ENCODE measurements around the gene ZNF804A. TPM values are rescaled to one million over a fixed set of nuclear protein-coding genes. Genes with fewer than 3 reads are reported as not detected.

ZNF804A gene
- total and polyA plus RNA-seq, 5 donors: not detected

- intact Hi-C loops (cut with DNase I): no loop called here
- no peak overlapping the region for H3K4me3 ChIP-seq (ENCODE audit: low read length)
- no peaks in the 10 kb centered on the region for H3K27me3 ChIP-seq (ENCODE audit: control insufficient read depth, insufficient read depth)
- no peak overlapping the region for H3K27ac ChIP-seq (ENCODE audit: low read length)
- DNase-seq (no peak), ATAC-seq (no peak)
- no peaks in the 10 kb centered on the region for H3K9me3 ChIP-seq (ENCODE audit: control insufficient read depth, low read length)
- 68% methylated on average over 10 of the region's 10 CpGs for WGBS
- H3K4me1 ChIP-seq (ENCODE audit: control insufficient read depth, insufficient read depth, low read length): no peaks in the 10 kb centered on the region
Measured at GRCh38 chr2:184765112-184765895, 167.0 kb downstream of the ZNF804A start.

GRCh38 chr2:184767059-184767458 lies 168.7 kb downstream of the ZNF804A start:
- Histone ChIP-seq H3K4me3 (ENCODE audit: low read length) (no peak overlapping the region), H3K27ac (ENCODE audit: low read length) (no peak overlapping the region), H3K9me3 (ENCODE audit: control insufficient read depth, low read length) (no peaks in the 10 kb centered on the region), H3K4me1 (ENCODE audit: control insufficient read depth, insufficient read depth, low read length) (no peaks in the 10 kb centered on the region), H3K27me3 (ENCODE audit: control insufficient read depth, insufficient read depth) (no peaks in the 10 kb centered on the region)
- DNase-seq: no peak
- ATAC-seq: no peak
- 71% methylated on average over 3 of the region's 3 CpGs for WGBS
- intact Hi-C loops (cut with DNase I): no loop called here

- intact Hi-C loops (cut with DNase I): no loop called here
- H3K27me3 ChIP-seq (ENCODE audit: control insufficient read depth, insufficient read depth): no peaks in the 10 kb centered on the region
- DNase-seq (no peak), ATAC-seq (no peak)
- WGBS: 49% methylated on average over 2 of the region's 2 CpGs
- no peaks in the 10 kb centered on the region for H3K4me1 ChIP-seq (ENCODE audit: control insufficient read depth, insufficient read depth, low read length)
- H3K9me3 ChIP-seq (ENCODE audit: control insufficient read depth, low read length): no peaks in the 10 kb centered on the region
- H3K4me3 ChIP-seq (ENCODE audit: low read length): no peak overlapping the region
- no peak overlapping the region for H3K27ac ChIP-seq (ENCODE audit: low read length)
Measured at GRCh38 chr2:184769023-184769422, 170.7 kb downstream of the ZNF804A start.

- no peak overlapping the region for H3K4me3 ChIP-seq (ENCODE audit: low read length)
- DNase-seq: no peak
- 76% methylated on average over 1 of the region's 1 CpG for WGBS
- ATAC-seq: no peak
- no peaks in the 10 kb centered on the region for H3K4me1 ChIP-seq (ENCODE audit: control insufficient read depth, insufficient read depth, low read length)
- no peaks in the 10 kb centered on the region for H3K9me3 ChIP-seq (ENCODE audit: control insufficient read depth, low read length)
- H3K27me3 ChIP-seq (ENCODE audit: control insufficient read depth, insufficient read depth): no peaks in the 10 kb centered on the region
- H3K27ac ChIP-seq (ENCODE audit: low read length): no peak overlapping the region
- intact Hi-C loops (cut with DNase I): no loop called here
Measured at GRCh38 chr2:184769686-184770085, 171.4 kb downstream of the ZNF804A start.

DNA sequence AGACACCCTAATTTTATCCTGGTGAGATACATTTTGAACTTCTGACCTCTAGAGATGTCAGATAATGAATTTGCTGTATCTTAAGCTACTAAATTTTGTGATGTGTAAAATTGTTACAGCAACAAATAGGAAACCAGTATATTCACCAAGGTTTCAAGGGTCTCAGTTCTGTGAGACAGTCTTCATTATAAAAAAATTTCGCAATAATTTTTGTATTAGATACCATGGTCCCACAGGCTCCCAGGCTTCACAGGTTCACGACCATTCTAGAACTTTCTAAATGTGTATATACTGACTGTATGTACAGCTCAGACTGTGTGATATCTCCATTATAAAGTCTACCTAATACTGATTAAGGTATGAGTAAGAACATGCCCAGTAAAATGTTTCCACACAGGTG lies 181.4 kb downstream of the ZNF804A start:
- ATAC-seq (no peak), DNase-seq (no peak)
- no peaks in the 10 kb centered on the region for H3K4me1 ChIP-seq (ENCODE audit: control insufficient read depth, insufficient read depth, low read length)
- H3K27ac ChIP-seq (ENCODE audit: low read length): no peak overlapping the region
- intact Hi-C loops (cut with DNase I): no loop called here
- WGBS: 81% methylated on average over 2 of the region's 2 CpGs
- no peaks in the 10 kb centered on the region for H3K27me3 ChIP-seq (ENCODE audit: control insufficient read depth, insufficient read depth)
- H3K9me3 ChIP-seq (ENCODE audit: control insufficient read depth, low read length): no peaks in the 10 kb centered on the region
- H3K4me3 ChIP-seq (ENCODE audit: low read length): no peak overlapping the region

DNA sequence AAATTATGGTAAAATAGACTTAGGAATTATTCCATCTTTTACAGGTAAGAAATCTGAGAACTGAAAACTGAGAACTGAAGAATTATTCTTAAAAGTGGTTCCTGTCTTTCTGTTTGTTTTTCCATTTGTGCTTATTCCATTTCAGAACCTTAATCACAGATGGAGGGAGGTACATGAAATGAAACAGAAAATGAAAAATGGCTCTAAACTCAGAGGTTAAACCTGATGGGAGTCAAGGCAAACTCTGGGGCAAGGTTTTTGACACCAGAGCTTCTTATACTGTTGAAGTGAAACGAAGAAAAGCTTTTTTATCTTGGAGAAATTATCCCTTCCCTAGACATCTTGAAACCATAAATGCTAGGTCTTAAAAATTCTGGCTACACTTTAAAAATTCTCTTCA lies 182.1 kb downstream of the ZNF804A start:
- intact Hi-C loops (cut with DNase I): no loop called here
- 34% methylated on average over 1 of the region's 1 CpG for WGBS

GRCh38 chr2:184780944-184781343 lies 182.6 kb downstream of the ZNF804A start:
- no peaks in the 10 kb centered on the region for H3K4me1 ChIP-seq (ENCODE audit: control insufficient read depth, insufficient read depth, low read length)
- no peaks in the 10 kb centered on the region for H3K27me3 ChIP-seq (ENCODE audit: control insufficient read depth, insufficient read depth)
- ATAC-seq: no peak
- H3K27ac ChIP-seq (ENCODE audit: low read length): no peak overlapping the region
- 42% methylated on average over 2 of the region's 2 CpGs for WGBS
- no peak overlapping the region for H3K4me3 ChIP-seq (ENCODE audit: low read length)
- H3K9me3 ChIP-seq (ENCODE audit: control insufficient read depth, low read length): no peaks in the 10 kb centered on the region
- intact Hi-C loops (cut with DNase I): no loop called here
- no peak for DNase-seq

More for the DNA sequence above, 182.1 kb downstream of the ZNF804A start:
- Histone ChIP-seq H3K4me3 (ENCODE audit: low read length) (no peak overlapping the region), H3K4me1 (ENCODE audit: control insufficient read depth, insufficient read depth, low read length) (no peaks in the 10 kb centered on the region), H3K27ac (ENCODE audit: low read length) (no peak overlapping the region), H3K27me3 (ENCODE audit: control insufficient read depth, insufficient read depth) (no peaks in the 10 kb centered on the region), H3K9me3 (ENCODE audit: control insufficient read depth, low read length) (no peaks in the 10 kb centered on the region)
- ATAC-seq: no peak
- no peak for DNase-seq

GRCh38 chr2:184783576-184783975 lies 185.2 kb downstream of the ZNF804A start:
- no peak for ATAC-seq
- no peak overlapping the region for H3K27ac ChIP-seq (ENCODE audit: low read length)
- intact Hi-C loops (cut with DNase I): no loop called here
- DNase-seq: no peak
- no peaks in the 10 kb centered on the region for H3K4me1 ChIP-seq (ENCODE audit: control insufficient read depth, insufficient read depth, low read length)
- no peak overlapping the region for H3K4me3 ChIP-seq (ENCODE audit: low read length)
- H3K9me3 ChIP-seq (ENCODE audit: control insufficient read depth, low read length): no peaks in the 10 kb centered on the region
- 39% methylated on average over 3 of the region's 3 CpGs for WGBS
- no peaks in the 10 kb centered on the region for H3K27me3 ChIP-seq (ENCODE audit: control insufficient read depth, insufficient read depth)

DNA sequence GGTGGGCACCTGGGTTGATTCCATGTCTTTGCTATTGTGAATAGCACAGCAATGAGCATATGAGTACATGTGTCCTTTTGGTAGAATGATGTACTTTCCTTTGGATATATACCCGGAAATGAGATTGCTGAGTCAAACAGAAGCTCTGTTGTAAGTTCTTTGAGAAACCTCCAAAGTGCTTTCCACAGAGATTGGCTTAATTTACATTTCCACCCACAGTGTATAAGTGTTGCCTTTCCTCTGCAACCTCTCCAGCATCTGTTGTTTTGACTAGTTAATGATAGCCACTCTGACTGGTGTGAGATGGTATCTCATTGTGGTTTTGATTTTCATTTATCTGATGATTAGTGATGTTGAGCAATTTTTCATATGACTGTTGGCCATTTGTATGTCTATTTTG lies 194.8 kb downstream of the ZNF804A start:
- intact Hi-C loops (cut with DNase I): no loop called here
- 82% methylated on average over 1 of the region's 1 CpG for WGBS
- H3K27ac ChIP-seq (ENCODE audit: low read length): no peak overlapping the region
- no peaks in the 10 kb centered on the region for H3K9me3 ChIP-seq (ENCODE audit: control insufficient read depth, low read length)
- no peaks in the 10 kb centered on the region for H3K4me1 ChIP-seq (ENCODE audit: control insufficient read depth, insufficient read depth, low read length)
- no peaks in the 10 kb centered on the region for H3K27me3 ChIP-seq (ENCODE audit: control insufficient read depth, insufficient read depth)
- H3K4me3 ChIP-seq (ENCODE audit: low read length): no peak overlapping the region
- ATAC-seq: no peak
- no peak for DNase-seq

DNA sequence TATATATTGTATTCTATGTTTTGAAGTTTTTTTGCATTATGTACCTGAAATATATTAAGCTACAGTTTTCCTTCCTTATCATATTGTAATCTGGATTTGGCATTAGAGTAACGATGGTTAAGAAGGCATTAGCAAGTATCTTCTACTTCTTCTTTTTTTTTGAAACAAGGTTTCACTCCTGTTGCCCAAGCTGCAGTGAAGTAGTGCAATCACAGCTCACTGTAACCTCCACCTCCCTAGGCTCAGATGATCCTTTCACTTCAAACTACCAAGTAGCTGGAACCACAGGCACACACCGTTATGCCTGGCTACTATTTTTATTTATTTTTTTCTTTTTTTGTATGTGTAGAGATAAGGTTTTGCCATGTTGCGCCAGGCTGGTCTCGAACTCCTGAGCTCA lies 201.1 kb downstream of the ZNF804A start:
- DNase-seq (no peak), ATAC-seq (no peak)
- 83% methylated on average over 4 of the region's 4 CpGs for WGBS
- no peaks in the 10 kb centered on the region for H3K4me1 ChIP-seq (ENCODE audit: control insufficient read depth, insufficient read depth, low read length)
- H3K9me3 ChIP-seq (ENCODE audit: control insufficient read depth, low read length): no peaks in the 10 kb centered on the region
- no peak overlapping the region for H3K27ac ChIP-seq (ENCODE audit: low read length)
- H3K27me3 ChIP-seq (ENCODE audit: control insufficient read depth, insufficient read depth): no peaks in the 10 kb centered on the region
- intact Hi-C loops (cut with DNase I): no loop called here
- no peak overlapping the region for H3K4me3 ChIP-seq (ENCODE audit: low read length)

GRCh38 chr2:184814421-184814820 lies 216.1 kb downstream of the ZNF804A start:
- Histone ChIP-seq H3K9me3 (ENCODE audit: control insufficient read depth, low read length) (no peaks in the 10 kb centered on the region), H3K27ac (ENCODE audit: low read length) (no peak overlapping the region), H3K4me1 (ENCODE audit: control insufficient read depth, insufficient read depth, low read length) (no peaks in the 10 kb centered on the region), H3K27me3 (ENCODE audit: control insufficient read depth, insufficient read depth) (no peaks in the 10 kb centered on the region), H3K4me3 (ENCODE audit: low read length) (no peak overlapping the region)
- DNase-seq: no peak
- intact Hi-C loops (cut with DNase I): no loop called here
- ATAC-seq: no peak
- WGBS: 52% methylated on average over 3 of the region's 3 CpGs

- no peaks in the 10 kb centered on the region for H3K27me3 ChIP-seq (ENCODE audit: control insufficient read depth, insufficient read depth)
- no peaks in the 10 kb centered on the region for H3K9me3 ChIP-seq (ENCODE audit: control insufficient read depth, low read length)
- ATAC-seq (no peak), DNase-seq (no peak)
- H3K4me1 ChIP-seq (ENCODE audit: control insufficient read depth, insufficient read depth, low read length): no peaks in the 10 kb centered on the region
- no peak overlapping the region for H3K27ac ChIP-seq (ENCODE audit: low read length)
- H3K4me3 ChIP-seq (ENCODE audit: low read length): no peak overlapping the region
- 47% methylated on average over 1 of the region's 1 CpG for WGBS
- intact Hi-C loops (cut with DNase I): no loop called here
Measured at GRCh38 chr2:184815824-184816223, 217.5 kb downstream of the ZNF804A start.
